GM19463 (cell line): Measurements from ENCODE around the gene TMEM17.

ENCODE experiments used
- ATAC-seq: cut with Tn5 transposase; IDR thresholded peaks from one replicate; pipeline ENCODE4 v1.9.1; 2021; ENCODE audit warnings: mild to moderate bottlenecking, moderate library complexity; ENCODE audit not compliant: unreplicated experiment

The TMEM17 gene

GRCh38 chr2:62512384-62512783 is 6.4 kb upstream of the TMEM17 start:
- no peak for ATAC-seq

- ATAC-seq: no peak
Observed at GRCh38 chr2:62511636-62512035, 5.6 kb upstream of the TMEM17 start.

- ATAC-seq: peak; percentile 25
Observed at GRCh38 chr2:62506421-62506750, 391 bp upstream of the TMEM17 start.

- no peak for ATAC-seq
Observed at GRCh38 chr2:62505109-62505749, 766 bp downstream of the TMEM17 start.

GRCh38 chr2:62504657-62505056 is 1.3 kb downstream of the TMEM17 start:
- ATAC-seq: no peak

- no peak for ATAC-seq
Observed at GRCh38 chr2:62501794-62502500, 4.0 kb downstream of the TMEM17 start.

- no peak for ATAC-seq
Observed at GRCh38 chr2:62501069-62501468, 4.9 kb downstream of the TMEM17 start.

- ATAC-seq: no peak
Observed at GRCh38 chr2:62499430-62500060, 6.5 kb downstream of the TMEM17 start.

- no peak for ATAC-seq
Observed at GRCh38 chr2:62498739-62499138, 7.3 kb downstream of the TMEM17 start.

GRCh38 chr2:62495761-62496160 is 10.2 kb downstream of the TMEM17 start:
- no peak for ATAC-seq

GRCh38 chr2:62492048-62492447 is 13.9 kb downstream of the TMEM17 start:
- no peak for ATAC-seq

- no peak for ATAC-seq
Observed at GRCh38 chr2:62489702-62490101, 16.3 kb downstream of the TMEM17 start.

GRCh38 chr2:62489162-62489561 is 16.8 kb downstream of the TMEM17 start:
- no peak for ATAC-seq

GRCh38 chr2:62486439-62486765 is 19.6 kb downstream of the TMEM17 start:
- ATAC-seq: no peak

- no peak for ATAC-seq
Observed at GRCh38 chr2:62485761-62486438, 20.1 kb downstream of the TMEM17 start.

- no peak for ATAC-seq
Observed at GRCh38 chr2:62482558-62483352, 23.2 kb downstream of the TMEM17 start.

- no peak for ATAC-seq
Observed at GRCh38 chr2:62479917-62480316, 26.1 kb downstream of the TMEM17 start.

- no peak for ATAC-seq
Observed at GRCh38 chr2:62478093-62478580, 27.9 kb downstream of the TMEM17 start.

- ATAC-seq: no peak
Observed at GRCh38 chr2:62477573-62477972, 28.4 kb downstream of the TMEM17 start.

GRCh38 chr2:62475172-62476011 is 30.6 kb downstream of the TMEM17 start:
- no peak for ATAC-seq
